ENCODE results near the gene RPL39. TPM values are rescaled to one million over a fixed set of nuclear protein-coding genes. Genes with fewer than 3 reads are reported as not detected.

The RPL39 gene
- total and polyA plus RNA-seq, 10 of the 15 experiments (the other 5 are each of a cell fraction or from before 2014, with no cell fraction given) = 1,792 to 6,541 (median 3,667) TPM

DNA sequence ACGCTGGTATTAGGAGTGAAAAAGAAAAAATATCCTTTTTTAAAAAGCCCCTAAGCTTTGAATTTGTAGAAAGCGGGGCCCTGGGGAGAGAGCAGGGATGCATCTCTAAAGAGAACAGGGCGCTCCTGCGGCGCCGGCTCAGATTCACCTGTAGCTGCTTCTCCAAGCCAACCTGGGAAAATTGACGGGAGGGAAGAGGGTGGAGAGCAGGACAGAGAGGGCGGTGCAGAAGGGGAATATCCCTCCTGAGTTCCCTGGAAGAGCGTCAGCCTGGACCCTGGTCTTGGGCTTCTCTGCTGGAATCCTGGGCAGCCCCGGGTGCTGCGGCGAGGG, 33.8 kb downstream of the RPL39 start:
- in situ Hi-C loops (cut with MboI) (no loop called here), intact Hi-C loops (cut with micrococcal nuclease; ENCODE audit: unreplicated experiment) (loop anchor here (2.0 kb wide), 1 partner anchor 73 kb away; no protein-coding TSS in a partner anchor)
- H2AFZ ChIP-seq (ENCODE audit: control insufficient read depth, low read depth, low read length) = no peak overlapping the region
- ChIA-PET RAD21 (ENCODE audit: unreplicated experiment) (interaction anchor here (0.8 to 12.8 kb wide), 16 partner anchors 9 to 493 kb away, joined by 3 to 128 read pairs (median 4); partner anchors contain the start of genes NKRF, RPL39, SEPTIN6 and ZBTB33), POLR2A (interaction anchor here (0.7 to 7.7 kb wide), 9 partner anchors 16 to 152 kb away, joined by 3 to 42 read pairs (median 5); partner anchors contain the start of genes RPL39 and SEPTIN6), SMC1A (ENCODE audit: uncharacterized antibody, unreplicated experiment) (interaction anchor here (0.8 to 6.5 kb wide), 15 partner anchors 12 to 139 kb away, joined by 3 to 61 read pairs (median 4); partner anchors contain the start of genes RPL39 and SEPTIN6), CTCF (interaction anchor here (0.6 to 7.1 kb wide), 11 partner anchors 7 to 140 kb away, joined by 3 to 78 read pairs (median 5); partner anchors contain the start of gene RPL39)
- no peaks in the 10 kb centered on the region; the same call in 2 of the 3 replicates for H3K9me3 ChIP-seq (replicated peaks; ENCODE audit: control insufficient read depth, insufficient read depth, low read length)
- FAIRE-seq (no peak), ATAC-seq (no peak), DNase-seq (ENCODE audit: low read depth, low spot score) (no peak)
- TF ChIP-seq NFYB (IDR thresholded peaks at IDR 0.05; ENCODE audit: insufficient read depth, low read depth, low read length) (no peak), ASH2L (IDR thresholded peaks at IDR 0.05; ENCODE audit: borderline replicate concordance, low read depth) (no peak), HDAC6 (IDR thresholded peaks at IDR 0.05; ENCODE audit: unreplicated experiment) (no peak)
- H3K4me2 ChIP-seq (ENCODE audit: control insufficient read depth, insufficient read depth) = peak overlapping the region; percentile 88; the same call in 1 of the 2 replicates
- WGBS (ENCODE audit: insufficient coverage, insufficient replicate concordance, low lambda C conversion rate, missing lambda C conversion rate) = 70% methylated on average over 12 of the region's 12 CpGs
- peak overlapping the region; percentile 93 for H3K27ac ChIP-seq (ENCODE audit: control insufficient read depth, insufficient read depth)
- H3K36me3 ChIP-seq (ENCODE audit: control insufficient read depth in 2 of 2, insufficient read depth in 2 of 2, low read length in 1 of 2) = no peaks in the 10 kb centered on the region
- no peaks in the 10 kb centered on the region; the same call in none of the 2 replicates for H3K79me2 ChIP-seq (ENCODE audit: control insufficient read depth, insufficient read depth, low read length)
- 0 out of 2 replicates have a peak overlapping the region, but pooled peaks have one; percentile 64 for H3K4me3 ChIP-seq
- H3K9ac ChIP-seq (ENCODE audit: control insufficient read depth, insufficient read depth, low read length) = no peak overlapping the region
- peaks cover 44% of the 10 kb centered on the region for H3K4me1 ChIP-seq (ENCODE audit: control insufficient read depth, insufficient read depth, low read length)
- no TSS peak for BruUV-seq (replicated peaks)
- H3K27me3 ChIP-seq (replicated peaks in 1 of 2; ENCODE audit: control insufficient read depth in 2 of 2, insufficient read depth in 2 of 2, low read length in 1 of 2) = no peaks in the 10 kb centered on the region
- H4K20me1 ChIP-seq (ENCODE audit: control insufficient read depth, insufficient read depth) = no peaks in the 10 kb centered on the region

DNA sequence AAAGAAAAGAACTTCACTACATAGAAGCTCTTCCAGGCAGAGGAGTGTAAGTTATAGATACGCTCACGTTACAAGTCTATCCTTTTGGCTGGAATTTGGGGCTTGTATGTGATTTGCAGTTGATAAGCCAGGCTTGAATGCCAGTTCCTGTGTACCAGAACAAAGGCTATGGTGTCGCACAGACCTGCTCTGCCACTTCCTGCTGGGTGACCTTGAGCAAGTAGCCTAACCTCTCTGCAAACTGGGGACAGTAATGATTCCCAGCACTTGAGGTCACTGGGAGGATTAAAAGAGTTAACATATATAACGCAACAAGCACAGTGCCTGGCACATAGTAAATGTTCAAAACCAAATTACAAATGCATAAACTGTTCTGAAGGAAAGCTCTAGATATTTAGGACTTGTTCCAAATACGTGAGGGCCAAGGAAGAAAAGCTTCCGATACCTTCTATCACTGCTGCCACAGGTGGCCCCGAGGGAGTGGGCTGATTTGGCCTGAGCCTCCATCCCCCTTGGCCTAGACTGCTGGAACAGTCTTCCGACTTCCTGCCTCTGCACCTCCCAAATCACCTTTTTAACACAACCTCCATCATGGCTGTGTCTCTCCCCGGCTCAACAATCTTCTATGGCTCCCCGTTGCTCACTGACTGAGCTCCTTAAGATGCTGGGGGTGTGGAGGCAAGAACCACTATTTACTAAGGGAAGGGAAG, 34.3 kb downstream of the RPL39 start:
- no peaks in the 10 kb centered on the region for H3K36me3 ChIP-seq (ENCODE audit: control insufficient read depth in 2 of 2, insufficient read depth in 2 of 2, low read length in 1 of 2)
- H4K20me1 ChIP-seq (ENCODE audit: control insufficient read depth, insufficient read depth) = no peaks in the 10 kb centered on the region
- peak overlapping the region; percentile 80; the same call in 1 of the 2 replicates for H3K4me2 ChIP-seq (ENCODE audit: control insufficient read depth, insufficient read depth)
- 53% methylated on average over 10 of the region's 10 CpGs for WGBS (ENCODE audit: insufficient coverage, insufficient replicate concordance, low lambda C conversion rate, missing lambda C conversion rate)
- no peaks in the 10 kb centered on the region for H3K27me3 ChIP-seq (replicated peaks in 1 of 2; ENCODE audit: control insufficient read depth in 2 of 2, insufficient read depth in 2 of 2, low read length in 1 of 2)
- H2AFZ ChIP-seq (ENCODE audit: control insufficient read depth, low read depth, low read length) = peak overlapping the region; percentile 48; the same call in 1 of the 2 replicates
- H3K4me3 ChIP-seq = no peak overlapping the region
- 0 out of 3 replicates have a peak, but pooled peaks have one; percentile 4 for ATAC-seq
- peak overlapping the region; percentile 59 for H3K9ac ChIP-seq (ENCODE audit: control insufficient read depth, insufficient read depth, low read length)
- peaks cover 44% of the 10 kb centered on the region for H3K4me1 ChIP-seq (ENCODE audit: control insufficient read depth, insufficient read depth, low read length)
- ChIA-PET CTCF (interaction anchor here (0.6 to 7.1 kb wide), 14 partner anchors 8 to 147 kb away, joined by 3 to 78 read pairs (median 5); partner anchors contain the start of gene RPL39), RAD21 (ENCODE audit: unreplicated experiment) (interaction anchor here (0.7 to 12.8 kb wide), 14 partner anchors 8 to 494 kb away, joined by 3 to 128 read pairs (median 4); partner anchors contain the start of genes NKRF, RPL39, SEPTIN6 and ZBTB33), SMC1A (ENCODE audit: uncharacterized antibody, unreplicated experiment) (interaction anchor here (0.9 to 6.5 kb wide), 15 partner anchors 13 to 138 kb away, joined by 3 to 61 read pairs (median 4); partner anchors contain the start of gene SEPTIN6), POLR2A (interaction anchor here (0.7 to 7.7 kb wide), 6 partner anchors 17 to 114 kb away, joined by 3 to 42 read pairs (median 4); partner anchors contain the start of gene SEPTIN6)
- peak overlapping the region; percentile 93 for H3K27ac ChIP-seq (ENCODE audit: control insufficient read depth, insufficient read depth)
- no peak for FAIRE-seq
- no peaks in the 10 kb centered on the region; the same call in 2 of the 3 replicates for H3K9me3 ChIP-seq (replicated peaks; ENCODE audit: control insufficient read depth, insufficient read depth, low read length)
- DNase-seq (ENCODE audit: low read depth, low spot score) = no peak
- intact Hi-C loops (cut with micrococcal nuclease; ENCODE audit: unreplicated experiment) = loop anchor here (1.0 to 2.0 kb wide), 3 partner anchors 22 to 109 kb away; no protein-coding TSS in a partner anchor
- in situ Hi-C loops (cut with MboI) = no loop called here
- no TSS peak for BruUV-seq (replicated peaks)
- H3K79me2 ChIP-seq (ENCODE audit: control insufficient read depth, insufficient read depth, low read length) = no peaks in the 10 kb centered on the region; the same call in none of the 2 replicates
- no peak for TF ChIP-seq EP300 (IDR thresholded peaks at IDR 0.05; ENCODE audit: borderline replicate concordance in 1 of 2, control insufficient read depth in 1 of 2, low read depth in 2 of 2, low read length in 2 of 2)
- TF ChIP-seq ESRRA (IDR thresholded peaks at IDR 0.05; ENCODE audit: low read length) = no peak; the same call in 1 of the 2 replicates
- no peak for TF ChIP-seq YY1 (IDR thresholded peaks at IDR 0.05; ENCODE audit: low read depth, low read length)
- TF ChIP-seq CBX5 (IDR thresholded peaks at IDR 0.05; ENCODE audit: low read depth) = no peak
- TF ChIP-seq ZNF24 (IDR thresholded peaks at IDR 0.05) = no peak
- TF ChIP-seq MTA2 (IDR thresholded peaks at IDR 0.05; ENCODE audit: low read depth) = no peak
- TF ChIP-seq NRF1 (conservative IDR thresholded peaks at IDR 0.05; ENCODE audit: low read depth, low read length) = no peak
- TF ChIP-seq ZNF207 (IDR thresholded peaks at IDR 0.05; ENCODE audit: borderline replicate concordance) = no peak
- TF ChIP-seq RCOR1 (conservative IDR thresholded peaks at IDR 0.05; ENCODE audit: low read depth, low read length) = no peak
- no peak for TF ChIP-seq SREBF2 (IDR thresholded peaks at IDR 0.05; ENCODE audit: low read length)
- no peak for TF ChIP-seq CBX3 (IDR thresholded peaks at IDR 0.05; ENCODE audit: borderline replicate concordance, low read depth)
- no peak for TF ChIP-seq KLF5 (IDR thresholded peaks at IDR 0.05; ENCODE audit: partially characterized antibody)
- TF ChIP-seq ASH2L (IDR thresholded peaks at IDR 0.05; ENCODE audit: borderline replicate concordance, low read depth) = no peak
- TF ChIP-seq SP1 (IDR thresholded peaks at IDR 0.05; ENCODE audit: low read depth, low read length) = no peak
